Measurements from ENCODE around the gene SLC22A4.

The SLC22A4 gene

DNA sequence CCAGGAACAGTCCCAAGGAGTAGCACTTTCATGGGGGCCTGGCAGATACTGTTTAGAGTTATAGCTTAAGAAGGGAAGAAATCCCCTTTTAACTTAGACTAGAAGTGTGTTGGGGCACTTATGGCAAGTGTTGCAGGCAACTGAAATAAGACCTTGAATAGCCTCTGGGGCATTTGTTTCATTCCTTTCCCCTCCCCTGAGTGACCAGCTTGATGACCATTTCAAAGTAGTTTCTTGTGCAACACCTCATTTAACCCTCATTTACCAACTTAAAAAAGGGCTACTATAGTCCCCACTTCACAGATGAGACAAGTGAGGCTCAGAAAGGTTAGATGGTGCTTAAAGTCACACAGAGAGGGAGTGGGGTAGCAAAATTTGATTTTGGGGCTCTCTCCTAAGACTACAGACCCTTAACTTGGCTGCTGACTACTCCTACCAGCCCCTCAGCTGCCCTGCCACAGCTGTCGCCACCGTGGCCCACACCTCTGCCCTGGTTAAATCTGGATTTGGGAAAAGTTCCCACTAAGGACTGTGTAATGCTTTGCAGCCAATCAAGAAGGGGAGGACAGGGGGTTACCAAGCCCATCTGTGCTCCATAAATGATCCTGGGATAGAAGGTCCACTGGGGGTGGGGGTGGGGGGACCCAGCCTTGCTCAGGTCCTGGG, 31.2 kb upstream of the SLC22A4 start:
- no peak overlapping the region for H3K4me3 ChIP-seq (ENCODE audit: control insufficient read depth, low read depth, low read length)
- no peak for DNase-seq (ENCODE audit: low read depth)
- TF ChIP-seq, protein P1, sequence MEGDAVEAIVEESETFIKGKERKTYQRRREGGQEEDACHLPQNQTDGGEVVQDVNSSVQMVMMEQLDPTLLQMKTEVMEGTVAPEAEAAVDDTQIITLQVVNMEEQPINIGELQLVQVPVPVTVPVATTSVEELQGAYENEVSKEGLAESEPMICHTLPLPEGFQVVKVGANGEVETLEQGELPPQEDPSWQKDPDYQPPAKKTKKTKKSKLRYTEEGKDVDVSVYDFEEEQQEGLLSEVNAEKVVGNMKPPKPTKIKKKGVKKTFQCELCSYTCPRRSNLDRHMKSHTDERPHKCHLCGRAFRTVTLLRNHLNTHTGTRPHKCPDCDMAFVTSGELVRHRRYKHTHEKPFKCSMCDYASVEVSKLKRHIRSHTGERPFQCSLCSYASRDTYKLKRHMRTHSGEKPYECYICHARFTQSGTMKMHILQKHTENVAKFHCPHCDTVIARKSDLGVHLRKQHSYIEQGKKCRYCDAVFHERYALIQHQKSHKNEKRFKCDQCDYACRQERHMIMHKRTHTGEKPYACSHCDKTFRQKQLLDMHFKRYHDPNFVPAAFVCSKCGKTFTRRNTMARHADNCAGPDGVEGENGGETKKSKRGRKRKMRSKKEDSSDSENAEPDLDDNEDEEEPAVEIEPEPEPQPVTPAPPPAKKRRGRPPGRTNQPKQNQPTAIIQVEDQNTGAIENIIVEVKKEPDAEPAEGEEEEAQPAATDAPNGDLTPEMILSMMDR (IDR thresholded peaks at IDR 0.05; ENCODE audit: control insufficient read depth, insufficient read depth, low read depth, low read length, missing control alignments), result no peak

DNA sequence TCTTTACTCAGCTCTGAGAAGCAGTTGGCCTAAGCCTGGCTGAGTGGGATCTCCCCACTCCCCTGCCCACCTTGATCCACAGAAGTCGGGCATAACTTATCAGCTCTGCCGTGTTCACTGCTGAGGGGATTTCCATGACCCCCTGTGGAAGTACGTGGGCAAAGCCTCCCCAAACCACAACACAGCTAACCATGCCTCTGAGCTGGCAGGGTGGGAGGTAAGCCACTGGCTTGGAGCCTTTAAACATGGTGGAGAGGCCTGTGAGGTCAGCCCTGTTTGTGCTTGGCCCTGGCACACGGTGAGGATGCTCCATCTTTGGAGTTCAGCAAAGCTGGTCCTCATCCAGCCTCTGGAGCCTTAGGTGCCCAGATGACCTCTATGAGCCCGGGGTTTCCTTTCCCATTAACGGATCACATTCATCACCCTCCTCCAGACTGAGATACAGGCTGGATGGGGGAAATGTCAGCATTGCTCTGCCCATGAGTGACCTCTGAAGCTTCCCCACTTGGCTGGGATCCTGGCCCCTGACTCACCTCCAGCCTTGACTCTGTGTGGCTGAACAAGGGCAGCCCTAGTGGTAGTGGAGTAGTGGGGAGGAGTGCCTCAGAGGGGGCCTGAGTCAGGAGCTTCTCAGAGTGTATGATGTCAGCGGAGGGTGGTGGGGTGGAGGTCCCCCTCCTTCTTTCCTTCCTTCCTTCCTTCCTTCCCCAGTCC, 30.5 kb upstream of the SLC22A4 start:
- no peak overlapping the region for H3K4me3 ChIP-seq (ENCODE audit: control insufficient read depth, low read depth, low read length)
- DNase-seq (ENCODE audit: low read depth), result peak; percentile 59
- TF ChIP-seq, protein P1 (IDR thresholded peaks at IDR 0.05; ENCODE audit: control insufficient read depth, insufficient read depth, low read depth, low read length, missing control alignments), result peak; percentile 23

DNA sequence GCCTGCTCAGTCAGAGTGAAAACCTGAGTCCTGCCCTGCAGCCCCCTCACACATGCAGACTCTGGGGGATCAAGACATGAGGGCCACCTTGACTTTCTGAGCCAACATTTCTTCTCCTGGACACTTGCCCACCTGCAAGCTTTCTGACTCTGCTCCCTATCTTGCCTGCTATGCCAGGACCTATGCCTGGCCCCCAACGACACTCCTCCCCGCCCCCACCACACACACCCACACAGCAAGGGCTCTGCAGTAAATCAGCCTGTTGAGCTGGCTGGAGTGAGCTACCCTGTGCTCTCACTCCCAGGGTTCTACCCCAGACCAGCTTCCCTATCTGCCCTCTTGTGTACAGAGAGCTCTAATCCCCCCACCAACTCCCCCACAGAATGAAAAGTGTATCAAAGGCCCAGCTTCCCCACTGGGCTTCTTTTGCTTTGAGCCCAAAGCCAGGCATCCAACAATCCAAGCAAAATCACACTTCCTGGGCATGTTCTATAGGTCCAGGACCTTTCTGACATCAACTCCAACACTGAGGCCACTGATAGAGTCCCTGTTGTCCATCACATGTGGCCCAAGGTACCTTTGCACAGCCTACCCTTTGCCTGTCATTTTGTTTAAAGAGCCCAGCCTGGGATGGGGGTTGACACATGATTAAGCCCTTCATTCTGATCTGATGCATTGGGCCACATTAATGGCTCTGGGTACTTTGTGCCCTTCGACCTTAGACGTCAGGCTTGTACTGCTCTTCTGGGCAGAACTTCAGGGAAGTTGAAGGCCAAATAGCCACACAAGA, 29.5 kb upstream of the SLC22A4 start:
- DNase-seq (ENCODE audit: low read depth), result no peak
- H3K4me3 ChIP-seq (ENCODE audit: control insufficient read depth, low read depth, low read length), result no peak overlapping the region
- TF ChIP-seq, protein P1 (IDR thresholded peaks at IDR 0.05; ENCODE audit: control insufficient read depth, insufficient read depth, low read depth, low read length, missing control alignments), result no peak

- H3K4me3 ChIP-seq (ENCODE audit: control insufficient read depth, low read depth, low read length), result no peak overlapping the region
- peak; percentile 91 for DNase-seq (ENCODE audit: low read depth)
- TF ChIP-seq, protein P1 (IDR thresholded peaks at IDR 0.05; ENCODE audit: control insufficient read depth, insufficient read depth, low read depth, low read length, missing control alignments), result no peak
Observed at GRCh38 chr5:132265336-132266030, 28.7 kb upstream of the SLC22A4 start.

DNA sequence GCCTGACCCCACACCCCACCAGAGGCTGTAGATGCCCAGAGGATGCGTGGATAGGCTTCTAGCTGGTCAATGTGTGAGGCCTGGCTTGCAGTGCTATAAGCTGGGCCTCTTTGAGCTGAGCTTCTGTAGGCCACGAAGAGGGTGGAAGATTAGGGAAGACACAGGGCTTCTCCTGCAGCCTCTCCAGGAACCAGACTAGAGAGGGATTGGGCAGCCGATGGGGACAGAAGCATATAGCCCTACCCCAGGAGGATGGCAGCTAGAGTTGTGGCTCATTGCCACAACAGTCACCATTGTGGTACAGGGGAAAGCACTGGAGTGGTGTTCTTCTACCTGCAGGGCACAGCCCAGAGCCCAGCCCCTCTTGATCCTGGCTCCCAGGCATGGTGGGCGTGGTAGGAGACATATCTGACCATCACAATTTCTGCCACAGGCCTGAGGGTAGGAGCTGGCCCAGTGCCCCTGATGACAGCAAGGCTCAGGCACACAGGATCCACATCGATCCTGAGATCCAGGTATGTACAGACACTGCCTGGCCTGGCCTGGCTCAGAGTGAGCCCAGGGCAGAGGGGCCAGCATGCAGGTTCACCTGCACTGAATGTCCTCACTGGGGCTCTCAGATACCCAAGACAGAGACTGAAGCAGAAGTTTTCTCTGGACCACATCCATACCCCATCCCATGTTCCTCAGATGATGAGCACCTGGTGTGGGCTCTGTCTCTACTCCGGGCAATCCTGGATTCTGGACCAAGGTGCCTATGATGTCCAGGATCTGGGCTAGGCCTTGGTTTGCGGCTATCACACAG, 28.0 kb upstream of the SLC22A4 start:
- H3K4me3 ChIP-seq (ENCODE audit: control insufficient read depth, low read depth, low read length), result no peak overlapping the region
- DNase-seq (ENCODE audit: low read depth), result no peak
- TF ChIP-seq, protein P1 (IDR thresholded peaks at IDR 0.05; ENCODE audit: control insufficient read depth, insufficient read depth, low read depth, low read length, missing control alignments), result no peak
